A549 treated with CORT108297 at 1 μM for 4 hours (cell line): ENCODE measurements around the gene MAML1. TPM values are rescaled to one million over a fixed set of nuclear protein-coding genes. Genes with fewer than 3 reads are reported as not detected.

ENCODE experiments used
- total RNA-seq: library from RNA; stranded (reverse); fragments of 200-300 nt; extraction: Qiagen RNA extraction; gene quantifications from 5 replicates; pipeline ENCODE4 v1.2.3, GENCODE V29; 2022

Gene MAML1, protein sequence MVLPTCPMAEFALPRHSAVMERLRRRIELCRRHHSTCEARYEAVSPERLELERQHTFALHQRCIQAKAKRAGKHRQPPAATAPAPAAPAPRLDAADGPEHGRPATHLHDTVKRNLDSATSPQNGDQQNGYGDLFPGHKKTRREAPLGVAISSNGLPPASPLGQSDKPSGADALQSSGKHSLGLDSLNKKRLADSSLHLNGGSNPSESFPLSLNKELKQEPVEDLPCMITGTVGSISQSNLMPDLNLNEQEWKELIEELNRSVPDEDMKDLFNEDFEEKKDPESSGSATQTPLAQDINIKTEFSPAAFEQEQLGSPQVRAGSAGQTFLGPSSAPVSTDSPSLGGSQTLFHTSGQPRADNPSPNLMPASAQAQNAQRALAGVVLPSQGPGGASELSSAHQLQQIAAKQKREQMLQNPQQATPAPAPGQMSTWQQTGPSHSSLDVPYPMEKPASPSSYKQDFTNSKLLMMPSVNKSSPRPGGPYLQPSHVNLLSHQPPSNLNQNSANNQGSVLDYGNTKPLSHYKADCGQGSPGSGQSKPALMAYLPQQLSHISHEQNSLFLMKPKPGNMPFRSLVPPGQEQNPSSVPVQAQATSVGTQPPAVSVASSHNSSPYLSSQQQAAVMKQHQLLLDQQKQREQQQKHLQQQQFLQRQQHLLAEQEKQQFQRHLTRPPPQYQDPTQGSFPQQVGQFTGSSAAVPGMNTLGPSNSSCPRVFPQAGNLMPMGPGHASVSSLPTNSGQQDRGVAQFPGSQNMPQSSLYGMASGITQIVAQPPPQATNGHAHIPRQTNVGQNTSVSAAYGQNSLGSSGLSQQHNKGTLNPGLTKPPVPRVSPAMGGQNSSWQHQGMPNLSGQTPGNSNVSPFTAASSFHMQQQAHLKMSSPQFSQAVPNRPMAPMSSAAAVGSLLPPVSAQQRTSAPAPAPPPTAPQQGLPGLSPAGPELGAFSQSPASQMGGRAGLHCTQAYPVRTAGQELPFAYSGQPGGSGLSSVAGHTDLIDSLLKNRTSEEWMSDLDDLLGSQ
- total RNA-seq: 17.3 to 21.0 TPM (median 19.7 TPM) in 5 replicates

GRCh38 chr5:179732412-179732917 is at the start of gene MAML1:
Gene MAML1, plus strand, starts transcription at chr5:179732822. Its CDS starts 291 bp downstream, at chr5:179733113.

GRCh38 chr5:179698935-179699615 is 33.5 kb upstream of the MAML1 start, which contains the start of gene CANX:
Gene CANX, plus strand, starts transcription at chr5:179698967. Its CDS starts 6,715 bp downstream, at chr5:179705682.

DNA sequence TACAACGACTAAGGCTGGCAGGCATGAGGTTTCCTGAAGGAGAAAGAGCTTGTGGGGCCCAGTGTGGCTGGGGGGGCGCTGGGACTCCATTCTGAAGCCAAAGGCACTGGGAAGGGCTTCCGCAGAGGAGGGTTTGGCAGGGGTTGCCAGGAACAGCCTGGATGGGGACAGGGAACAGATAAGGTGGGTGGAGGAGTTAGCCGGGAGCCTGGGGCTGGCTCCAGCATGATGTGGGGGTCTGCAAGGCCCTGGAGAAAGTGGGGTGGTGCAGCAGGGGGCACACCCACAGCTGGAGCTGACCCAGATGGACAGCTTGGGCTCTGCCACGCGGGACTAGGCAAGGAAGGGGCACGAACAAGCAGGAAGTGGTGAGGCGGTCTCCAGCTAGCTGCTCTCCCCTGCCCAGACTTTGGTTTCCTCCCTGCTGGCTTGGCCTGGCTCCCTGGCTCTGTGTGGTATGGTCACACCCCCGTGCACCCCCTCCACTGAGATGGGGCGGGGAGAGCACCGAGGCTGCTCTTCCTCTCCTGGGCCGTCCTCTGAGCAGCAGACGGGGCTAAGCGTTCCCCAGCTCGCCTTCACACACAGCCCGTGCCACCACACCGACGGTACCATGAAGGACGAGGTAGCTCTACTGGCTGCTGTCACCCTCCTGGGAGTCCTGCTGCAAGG is 61.0 kb downstream of the MAML1 start, which contains the start of gene LTC4S:
Gene LTC4S (plus strand): TSS at position 519 of the 672 bp plus-strand sequence. CDS start 95 bp downstream, at position 614.

GRCh38 chr5:179806250-179807048 is 73.8 kb downstream of the MAML1 start, which contains the start of gene MGAT4B:
Gene MGAT4B, minus strand, starts transcription at chr5:179806866. Its CDS starts 283 bp downstream, at chr5:179806583.

GRCh38 chr5:179820483-179821297 is 88.1 kb downstream of the MAML1 start, which contains the start of gene SQSTM1:
Gene SQSTM1, plus strand, starts transcription at chr5:179820905. Its CDS starts 32 bp downstream, at chr5:179820937.

Other genes starting within 250 kb of the MAML1 start
- 27.6 to 31.2 TPM (median 29.3 TPM) in 5 replicates for gene RUFY1, start 182.3 kb upstream of the MAML1 start, total RNA-seq
- gene HNRNPH1, start 109.2 kb upstream of the MAML1 start, total RNA-seq: 471 to 674 TPM (median 491 TPM) in 5 replicates
- not detected in 5 replicates for gene CBY3, start 51.8 kb upstream of the MAML1 start, total RNA-seq
- 303 to 414 TPM (median 342 TPM) in 5 replicates for gene CANX, start 33.9 kb upstream of the MAML1 start, total RNA-seq
- gene LTC4S, start 61.2 kb downstream of the MAML1 start, total RNA-seq: 0.25 to 0.36 TPM (median 0.27 TPM) in 3 of 5 replicates, not detected in the others
- 216 to 271 TPM (median 246 TPM) in 5 replicates for gene MGAT4B, start 74.0 kb downstream of the MAML1 start, total RNA-seq
- gene SQSTM1, start 88.1 kb downstream of the MAML1 start, total RNA-seq: 1,176 to 2,107 TPM (median 1,251 TPM) in 5 replicates
- gene MRNIP, start 126.0 kb downstream of the MAML1 start, total RNA-seq: 15.6 to 23.6 TPM (median 18.6 TPM) in 5 replicates
- gene TBC1D9B, start 175.1 kb downstream of the MAML1 start, total RNA-seq: 52.3 to 71.4 TPM (median 64.1 TPM) in 5 replicates